SK-N-MC (cell line): ENCODE data around the gene IFIH1.

Experiments
- FOXP2 ChIP-seq: optimal IDR thresholded peaks from 2 replicates; pipeline ENCODE3; 2011; ENCODE audit warnings: mild to moderate bottlenecking, moderate library complexity; ENCODE audit not compliant: insufficient read depth; ENCODE audit errors: extremely low read length, control extremely low read depth
- POLR2AphosphoS5 ChIP-seq: IDR thresholded peaks from 2 replicates; pipeline ENCODE4 v1.6.1; 2012; ENCODE audit warnings: mild to moderate bottlenecking, low read depth, low read length, borderline replicate concordance

- no peak for TF ChIP-seq POLR2AphosphoS5
- no peak for TF ChIP-seq FOXP2
These were observed 86.5 kb downstream of the IFIH1 start for GRCh38 chr2:162232027-162232426.
